Spleen (tissue), 11 donors: ENCODE data around the gene ZNF684. TPM values are rescaled to one million over a fixed set of nuclear protein-coding genes. Genes with fewer than 3 reads are reported as not detected.
"Not testable (repeated sequence)": the region's sequence is repeated elsewhere in the genome, so short reads cannot be mapped to it uniquely, and the experiment has no call there.

Experiments
- DNase-seq: peaks from one replicate; pipeline ENCODE4 v3.0.0-alpha.2; 2020
- H3K27ac ChIP-seq, 8 donors: fragments of 200-600 bp; sonication (generic) in 7 of 8; 1 replicate in 4 of 8; 2 replicates in 4 of 8; pipeline versions ENCODE4 v1.5.0 to v1.8.0; 2016 to 2021; ENCODE audit warnings: inconsistent platforms in 4 of 8, mild to moderate bottlenecking in 4 of 8, moderate library complexity in 1 of 8
- H3K27me3 ChIP-seq, 7 donors: fragments of 200-600 bp; sonication (generic) in 6 of 7; replicated peaks in 1 of 7; 1 replicate in 4 of 7; 2 replicates in 3 of 7; pipeline versions ENCODE4 v1.5.0 to v1.8.0; 2016 to 2021; ENCODE audit warnings: inconsistent platforms in 3 of 7, mild to moderate bottlenecking in 1 of 7
- H3K36me3 ChIP-seq, 6 donors: fragments of 200-600 bp; sonication (generic) in 5 of 6; 1 replicate in 4 of 6; 2 replicates in 2 of 6; pipeline versions ENCODE4 v1.5.0 to v1.8.0; 2016 to 2021; ENCODE audit warnings: inconsistent platforms in 2 of 6
- H3K4me1 ChIP-seq, 6 donors: fragments of 200-600 bp; sonication (generic) in 5 of 6; 1 replicate in 3 of 6; 2 replicates in 3 of 6; pipeline versions ENCODE4 v1.5.0 to v1.8.0; 2016 to 2021; ENCODE audit warnings: inconsistent platforms in 3 of 6
- H3K4me3 ChIP-seq, 8 donors: fragments of 200-600 bp; sonication (generic) in 7 of 8; 1 replicate in 4 of 8; 2 replicates in 4 of 8; pipeline versions ENCODE4 v1.5.0 to v1.8.0; 2016 to 2021; ENCODE audit warnings: inconsistent platforms in 4 of 8, mild to moderate bottlenecking in 4 of 8, moderate library complexity in 2 of 8
- H3K9me3 ChIP-seq, 8 donors: fragments of 200-600 bp; sonication (generic) in 7 of 8; 1 replicate in 4 of 8; 2 replicates in 4 of 8; pipeline versions ENCODE4 v1.5.0 to v1.8.0; 2016 to 2021; ENCODE audit warnings: inconsistent platforms in 4 of 8
- CTCF ChIP-seq, 11 experiments: fragments of 200-600 bp in 7 of 11; fragments of 450-650 bp in 4 of 11; sonication (generic) in 4 of 11; IDR thresholded peaks in 8 of 11; conservative IDR thresholded peaks in 3 of 11; 1 replicate in 7 of 11; 2 replicates in 4 of 11; pipeline versions ENCODE4 v1.4.0 to v1.8.0; 2016 to 2021; ENCODE audit warnings: antibody characterized with exemption in 11 of 11, inconsistent platforms in 4 of 11, mild to moderate bottlenecking in 1 of 11
- POLR2A ChIP-seq, 3 donors: fragments of 450-650 bp; IDR thresholded peaks; one replicate each; pipeline ENCODE4 v1.5.1; 2017; ENCODE audit warnings: antibody characterized with exemption in 3 of 3, mild to moderate bottlenecking in 1 of 3
- POLR2AphosphoS5 ChIP-seq, 3 donors: sonication (generic); formaldehyde crosslinking; IDR thresholded peaks; one replicate each; pipeline ENCODE4 v1.5.1; 2017; ENCODE audit warnings: antibody characterized with exemption in 3 of 3
- WGBS, 5 donors: extraction: QIAGEN DNeasy Blood & Tissue Kit in 3 of 5; methylation state at CpG; one replicate each; pipeline versions ENCODE4 v1.1.5 to v1.1.7; 2013 to 2018; 5-methylcytosine and 5-hydroxymethylcytosine counted together
- intact Hi-C: fragments of 100-400 bp; cut with DNase I; formaldehyde crosslinking; loops from one replicate; pipeline ENCODE4 v1.15.0; 2023; ENCODE audit warnings: low total_unique reads
- polyA plus RNA-seq, 3 donors: library from polyadenylated mRNA; stranded (reverse); fragments of 200-250 nt; gene quantifications; one replicate each; pipeline ENCODE4 v1.2.1, GENCODE V29; 2013
- total RNA-seq, 7 donors: library from RNA; depleted of rRNA in 3 of 7; stranded (reverse); fragments of >200 nt in 3 of 7; fragmentation: NEBNext Ultra II Directional in 4 of 7; extraction: Animal tissue kit (Norgen Biotek cat#: 25700) in 4 of 7; gene quantifications; one replicate each; pipeline versions ENCODE4 v1.1.0 to v1.2.1, GENCODE V29; 2016 to 2021
- donor health status: healthy with polysubstance abuse.
- donor health status: DM: no; HTN: no; CAD: no; lungs with moderate emphysema.
- donor health status: DM: no; HTN: no; CAD: no.
- donor health status: Bipolar disorder and iron deficiency.
- donor health status: healthy.
- donor health status: DM: no; HTN: no; CAD: no.
- donor health status: DM: yes; HTN: yes; CAD: no.

The ZNF684 gene
- total and polyA plus RNA-seq, 10 donors, result 3.4 to 8.5 (median 4.9) TPM

GRCh38 chr1:40539338-40539737 lies 7.9 kb downstream of the ZNF684 start:
- no peak overlapping the region for H3K4me3 ChIP-seq
- 53 to 89% (median 66%) methylated on average over 7 of the region's 7 CpGs for WGBS, 5 donors
- H3K9me3 ChIP-seq, result peaks cover 0 to 3% (median 0%) of the 10 kb centered on the region in 8 donors
- H3K36me3 ChIP-seq, result peaks cover 3 to 48% (median 21%) of the 10 kb centered on the region in 6 donors
- DNase-seq, result no peak
- intact Hi-C loops, result no loop called here
- H3K4me1 ChIP-seq, result no peaks in the 10 kb centered on the region
- H3K27me3 ChIP-seq, result no peaks in the 10 kb centered on the region
- TF ChIP-seq POLR2A (IDR thresholded peaks at IDR 0.05) (no peak), CTCF (IDR thresholded peaks at IDR 0.05 in 8 of 11, conservative IDR thresholded peaks at IDR 0.05 in 3 of 11) (no peak), POLR2AphosphoS5 (IDR thresholded peaks at IDR 0.05) (no peak)
- H3K27ac ChIP-seq, result peak overlapping the region in 2 of 8 donors; percentile 6 to 60

GRCh38 chr1:40546957-40547356 lies 15.5 kb downstream of the ZNF684 start:
- Histone ChIP-seq H3K36me3 (peaks cover 3 to 65% (median 41%) of the 10 kb centered on the region in 6 donors), H3K27me3 (no peaks in the 10 kb centered on the region), H3K27ac (no peak overlapping the region), H3K4me1 (no peaks in the 10 kb centered on the region), H3K4me3 (no peak overlapping the region), H3K9me3 (peaks cover 0 to 41% (median 31%) of the 10 kb centered on the region in 8 donors)
- WGBS, 5 donors, result 94 to 99% (median 95%) methylated on average over 4 of the region's 4 CpGs
- DNase-seq, result no peak
- intact Hi-C loops, result no loop called here
- TF ChIP-seq CTCF (IDR thresholded peaks at IDR 0.05 in 8 of 11, conservative IDR thresholded peaks at IDR 0.05 in 3 of 11) (no peak), POLR2A (IDR thresholded peaks at IDR 0.05) (no peak), POLR2AphosphoS5 (IDR thresholded peaks at IDR 0.05) (no peak)

- DNase-seq, result no peak
- Histone ChIP-seq H3K27ac (no peak overlapping the region), H3K36me3 (peaks cover 0 to 4% (median 0%) of the 10 kb centered on the region in 6 donors), H3K9me3 (peaks cover 0 to 14% (median 5%) of the 10 kb centered on the region in 8 donors), H3K27me3 (no peaks in the 10 kb centered on the region), H3K4me3 (no peak overlapping the region), H3K4me1 (no peaks in the 10 kb centered on the region)
- 47 to 58% (median 56%) methylated on average over 4 of the region's 4 CpGs for WGBS, 5 donors
- no peak for TF ChIP-seq POLR2A (IDR thresholded peaks at IDR 0.05)
- TF ChIP-seq POLR2AphosphoS5 (IDR thresholded peaks at IDR 0.05), result no peak
- no peak for TF ChIP-seq CTCF (IDR thresholded peaks at IDR 0.05 in 8 of 11, conservative IDR thresholded peaks at IDR 0.05 in 3 of 11)
- intact Hi-C loops, result no loop called here
Measured at GRCh38 chr1:40553017-40553416, 21.6 kb downstream of the ZNF684 start.

DNA sequence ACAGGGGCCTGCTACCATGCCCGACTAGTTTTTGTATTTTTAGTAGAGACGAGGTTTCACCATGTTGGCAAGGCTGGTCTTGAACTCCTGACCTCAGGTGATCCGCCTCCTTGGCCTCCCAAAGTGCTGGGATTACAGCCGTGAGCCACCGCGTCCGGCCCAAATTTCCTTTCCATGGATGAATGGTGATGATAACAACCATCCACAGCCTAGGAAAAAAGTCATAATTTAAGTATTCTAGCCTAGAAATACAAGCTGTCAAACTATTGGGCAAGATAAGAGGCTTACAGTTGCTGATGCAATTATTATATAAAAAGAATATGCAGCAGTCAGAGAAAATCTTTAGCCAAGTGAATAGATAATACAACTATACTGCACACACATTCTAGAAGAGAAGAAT lies 23.4 kb downstream of the ZNF684 start:
- H3K27ac ChIP-seq, H3K4me1 ChIP-seq, DNase-seq, H3K36me3 ChIP-seq, H3K4me3 ChIP-seq, H3K27me3 ChIP-seq, intact Hi-C loops: not testable (repeated sequence)
- H3K9me3 ChIP-seq, result peaks cover 0 to 17% (median 0%) of the 10 kb centered on the region in 8 donors
- 75 to 94% (median 82%) methylated on average over 7 of the region's 7 CpGs for WGBS, 5 donors

DNA sequence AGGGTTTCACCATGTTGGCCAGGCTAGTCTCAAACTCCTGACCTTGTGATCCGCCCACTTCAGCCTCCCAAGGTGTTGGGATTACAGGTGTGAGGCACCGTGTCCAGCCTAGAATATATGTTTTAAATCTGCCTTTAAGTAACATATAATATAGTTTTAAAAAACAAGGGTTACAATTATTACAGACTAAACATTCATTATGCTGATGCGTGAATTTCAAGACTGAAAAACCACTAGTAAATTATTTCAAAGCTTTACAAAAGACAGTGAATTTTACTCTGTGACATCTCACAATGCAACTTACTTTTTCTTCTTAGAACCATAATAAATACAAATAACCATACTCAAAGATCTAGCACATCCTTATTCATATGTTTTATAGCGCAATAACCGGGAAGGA lies 24.7 kb downstream of the ZNF684 start:
- TF ChIP-seq POLR2A (IDR thresholded peaks at IDR 0.05) (no peak), CTCF (IDR thresholded peaks at IDR 0.05 in 8 of 11, conservative IDR thresholded peaks at IDR 0.05 in 3 of 11) (no peak), POLR2AphosphoS5 (IDR thresholded peaks at IDR 0.05) (no peak)
- Histone ChIP-seq H3K36me3 (no peaks in the 10 kb centered on the region), H3K9me3 (peaks cover 0 to 17% (median 0%) of the 10 kb centered on the region in 8 donors), H3K27ac (no peak overlapping the region), H3K27me3 (no peaks in the 10 kb centered on the region), H3K4me1 (no peaks in the 10 kb centered on the region), H3K4me3 (no peak overlapping the region)
- no peak for DNase-seq
- intact Hi-C loops, result no loop called here
- 93 to 97% (median 95%) methylated on average over 5 of the region's 5 CpGs for WGBS, 5 donors

DNA sequence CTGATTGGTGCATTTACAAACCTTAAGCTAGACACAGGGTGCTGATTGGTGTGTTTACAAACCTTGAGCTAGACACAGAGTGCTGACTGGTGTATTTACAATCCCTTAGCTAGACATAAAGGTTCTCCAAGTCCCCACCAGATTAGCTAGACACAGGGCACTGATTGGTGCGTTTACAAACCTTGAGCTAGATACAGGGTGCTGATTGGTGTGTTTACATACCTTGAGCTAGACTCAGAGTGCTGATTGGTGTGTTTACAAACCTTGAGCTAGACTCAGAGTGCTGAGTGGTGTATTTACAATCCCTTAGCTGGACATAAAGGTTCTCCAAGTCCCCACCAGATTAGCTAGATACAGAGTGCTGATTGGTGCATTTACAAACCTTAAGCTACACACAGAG lies 26.8 kb downstream of the ZNF684 start:
- H3K27ac ChIP-seq, H3K4me3 ChIP-seq, H3K36me3 ChIP-seq, H3K27me3 ChIP-seq, H3K4me1 ChIP-seq, intact Hi-C loops, DNase-seq: not testable (repeated sequence)
- WGBS, 5 donors, result 71 to 100% (median 90%) methylated on average over 1 of the region's 1 CpG
- peaks cover 0 to 17% (median 0%) of the 10 kb centered on the region in 8 donors for H3K9me3 ChIP-seq
